ENCODE results near the gene GPR4.
"Not testable (repeated sequence)": the region's sequence is repeated elsewhere in the genome, so short reads cannot be mapped to it uniquely, and the experiment has no call there.

The GPR4 gene

GRCh38 chr19:45601524-45602374 is at the start of gene GPR4:
GPR4 (minus strand) TSS chr19:45602212; CDS start chr19:45591866, 10,346 bp downstream.
- no peak for DNase-seq

- DNase-seq: no peak
Measured at GRCh38 chr19:45650722-45651121, 48.7 kb upstream of the GPR4 start.

GRCh38 chr19:45646345-45646698 is 44.3 kb upstream of the GPR4 start:
- DNase-seq: no peak

- DNase-seq: peak; percentile 68 to 70
Measured at GRCh38 chr19:45645631-45646344, 43.8 kb upstream of the GPR4 start.

GRCh38 chr19:45645068-45645630 is 43.1 kb upstream of the GPR4 start:
- no peak for DNase-seq

- DNase-seq: no peak
Measured at GRCh38 chr19:45643927-45644771, 42.1 kb upstream of the GPR4 start.

GRCh38 chr19:45643024-45643926 is 41.3 kb upstream of the GPR4 start:
- peak; percentile 90 to 96 for DNase-seq

- peak; percentile 51 to 72 for DNase-seq
Measured at GRCh38 chr19:45641274-45642105, 39.5 kb upstream of the GPR4 start.

GRCh38 chr19:45640849-45641273 is 38.8 kb upstream of the GPR4 start:
- DNase-seq: peak in 1 of 2 experiments; percentile 33

- peak; percentile 43 to 62 for DNase-seq
Measured at GRCh38 chr19:45638930-45639729, 37.1 kb upstream of the GPR4 start, which contains the start of gene EML2. EML2 (minus strand) TSS chr19:45639397; CDS start chr19:45639376, 21 bp downstream.

GRCh38 chr19:45637890-45638667 is 36.1 kb upstream of the GPR4 start:
- DNase-seq: no peak

GRCh38 chr19:45636902-45637301 is 34.9 kb upstream of the GPR4 start:
- DNase-seq: no peak

GRCh38 chr19:45636275-45636674 is 34.3 kb upstream of the GPR4 start:
- DNase-seq: no peak

- DNase-seq: peak; percentile 22 to 56
Measured at GRCh38 chr19:45632468-45633196, 30.6 kb upstream of the GPR4 start.

GRCh38 chr19:45630463-45630862 is 28.5 kb upstream of the GPR4 start:
- DNase-seq: no peak

- no peak for DNase-seq
Measured at GRCh38 chr19:45629704-45630103, 27.7 kb upstream of the GPR4 start.

GRCh38 chr19:45628219-45628618 is 26.2 kb upstream of the GPR4 start:
- not testable (repeated sequence) for DNase-seq

GRCh38 chr19:45623984-45624383 is 22.0 kb upstream of the GPR4 start:
- DNase-seq: no peak

Measured in stimulated activated CD4-positive, alpha-beta T cell treated with anti-CD3 and anti-CD28 coated beads, Interleukin-4, amount 100 ng/mL, for 4 hours (primary cell).